Astrocyte of the hippocampus (primary cell): ENCODE results near the gene INHBB.

Experiments
- DNase-seq: peaks from one replicate; pipeline ENCODE4 v3.0.0; 2011; ENCODE audit warnings: low read depth, low spot score

The INHBB gene

DNA sequence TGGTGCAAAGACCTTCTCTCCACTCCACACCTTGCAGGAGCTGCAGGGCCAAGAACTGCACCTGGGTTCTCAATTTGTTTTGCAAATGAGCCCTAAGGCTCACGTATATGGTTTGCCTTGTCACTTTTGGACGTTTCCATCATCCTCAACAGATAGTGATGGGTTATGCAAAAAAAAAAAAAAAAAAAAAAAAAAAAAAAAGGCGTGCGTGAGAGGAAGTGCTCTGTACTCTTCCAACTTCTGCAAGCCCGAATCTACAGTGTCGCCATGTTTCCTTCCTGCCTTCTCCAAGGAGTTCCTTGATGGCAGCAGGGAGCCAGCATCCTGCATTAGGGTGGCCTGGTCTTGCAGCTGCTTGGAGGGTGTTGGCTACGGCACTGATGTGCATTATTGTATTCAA, 4.0 kb upstream of the INHBB start:
- DNase-seq: no peak

DNA sequence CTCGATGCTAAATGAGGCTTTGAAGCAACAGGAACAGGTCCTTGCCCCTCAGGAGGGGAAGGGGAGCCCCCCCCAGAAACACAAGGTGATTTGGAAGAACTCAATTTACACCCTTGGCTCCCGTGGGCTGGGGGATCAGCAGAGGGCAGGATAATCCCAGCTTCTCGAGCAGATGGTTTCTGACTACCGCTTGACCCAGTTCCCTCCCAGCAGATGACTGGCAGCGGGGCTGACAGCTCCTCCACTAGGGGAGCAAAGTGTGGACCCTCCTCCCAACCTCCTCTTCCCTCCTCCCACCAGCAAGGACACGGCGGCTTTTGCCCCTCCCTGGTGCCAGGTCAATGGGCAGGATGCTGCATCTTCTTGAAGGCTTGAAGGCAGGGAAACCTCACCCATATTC, 3.5 kb upstream of the INHBB start:
- DNase-seq: no peak

DNA sequence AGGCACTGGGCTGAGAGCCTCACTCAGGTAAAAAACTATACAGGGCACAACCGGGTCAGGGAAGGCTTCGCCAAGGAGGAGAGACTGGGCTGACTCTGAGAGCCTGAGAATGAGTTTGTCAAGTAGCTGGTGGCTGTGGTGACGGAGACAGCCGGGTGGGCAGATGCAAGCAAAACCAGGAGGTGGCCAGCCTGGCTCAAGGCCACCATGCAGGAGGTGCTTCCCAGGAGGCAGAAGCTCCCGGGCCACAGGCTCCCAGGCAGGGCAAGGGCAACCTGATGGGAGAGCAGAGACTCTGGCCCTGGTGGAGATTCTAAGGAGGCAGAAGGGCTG, 2.9 kb upstream of the INHBB start:
- DNase-seq: no peak

DNA sequence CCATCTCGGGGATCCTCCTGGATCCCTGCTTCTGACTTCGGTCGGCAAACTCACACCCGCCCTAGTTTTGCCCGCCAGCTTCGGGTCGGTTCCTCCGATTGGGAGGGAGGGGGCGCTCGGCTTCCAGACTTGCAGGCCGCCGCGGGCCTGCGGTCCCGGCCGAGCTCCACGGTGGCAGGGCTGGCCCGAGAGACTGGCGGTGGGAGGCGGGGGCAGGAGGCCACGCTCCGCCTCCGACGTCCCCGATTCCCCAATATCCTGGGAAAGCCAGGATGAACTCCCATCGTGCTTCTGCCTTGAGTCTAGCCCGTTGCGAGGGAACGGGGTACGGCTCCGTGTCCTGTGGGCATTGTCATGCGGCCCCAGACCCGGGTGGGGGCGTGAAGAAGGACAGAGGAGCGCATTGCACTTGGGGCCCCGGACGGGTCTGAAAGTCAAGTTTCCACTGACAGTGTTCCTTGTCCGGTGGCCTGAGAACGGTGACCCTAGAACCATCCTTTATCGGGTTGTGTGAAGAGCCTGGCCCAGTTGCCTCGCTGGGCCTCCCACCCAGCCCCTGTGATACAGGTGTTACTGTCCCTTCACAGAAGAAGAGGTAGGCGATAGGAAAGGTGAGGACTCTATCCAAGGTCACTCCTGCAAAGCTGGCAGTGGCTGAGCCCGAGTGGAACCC, 2.4 kb upstream of the INHBB start:
- DNase-seq: peak; percentile 93

DNA sequence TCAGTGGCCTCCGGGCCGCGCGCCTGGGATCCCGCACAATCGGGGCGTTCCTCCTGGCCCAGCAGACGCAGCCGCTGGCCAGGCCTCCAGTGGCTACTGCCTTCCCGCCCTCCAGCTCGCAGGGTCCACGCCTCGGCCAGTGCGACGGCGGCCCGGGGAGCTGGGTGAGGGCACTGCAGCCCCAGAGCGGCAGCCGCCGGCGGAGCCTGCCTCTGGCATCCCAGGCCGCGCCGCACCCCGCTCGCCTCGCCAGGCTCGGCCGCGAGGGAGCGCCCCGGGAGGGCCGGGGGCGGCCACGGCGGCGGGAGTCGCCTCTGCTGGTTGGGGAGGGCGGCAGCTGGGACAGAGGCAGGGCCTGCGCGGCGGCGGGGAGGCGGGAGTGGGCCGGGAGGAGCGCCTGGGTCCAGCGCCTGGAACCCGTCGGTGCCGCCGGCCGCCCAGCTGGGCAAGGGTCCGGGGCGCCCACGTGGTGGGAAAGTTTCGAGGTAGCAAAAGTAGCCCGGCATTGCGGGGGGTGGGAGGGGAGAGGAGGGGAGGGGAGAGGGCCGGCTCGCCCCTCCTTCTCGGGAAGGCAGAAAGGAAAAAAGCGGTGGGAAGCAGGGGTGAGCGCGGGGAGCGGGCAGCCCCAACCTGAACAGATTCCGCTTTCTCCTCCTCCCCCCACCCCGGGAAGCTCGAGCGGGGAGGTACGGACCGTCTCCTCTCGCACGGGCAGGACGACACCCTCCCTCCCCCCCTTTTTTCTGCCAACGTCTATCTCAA, 1.5 kb upstream of the INHBB start:
- peak; percentile 60 for DNase-seq

DNA sequence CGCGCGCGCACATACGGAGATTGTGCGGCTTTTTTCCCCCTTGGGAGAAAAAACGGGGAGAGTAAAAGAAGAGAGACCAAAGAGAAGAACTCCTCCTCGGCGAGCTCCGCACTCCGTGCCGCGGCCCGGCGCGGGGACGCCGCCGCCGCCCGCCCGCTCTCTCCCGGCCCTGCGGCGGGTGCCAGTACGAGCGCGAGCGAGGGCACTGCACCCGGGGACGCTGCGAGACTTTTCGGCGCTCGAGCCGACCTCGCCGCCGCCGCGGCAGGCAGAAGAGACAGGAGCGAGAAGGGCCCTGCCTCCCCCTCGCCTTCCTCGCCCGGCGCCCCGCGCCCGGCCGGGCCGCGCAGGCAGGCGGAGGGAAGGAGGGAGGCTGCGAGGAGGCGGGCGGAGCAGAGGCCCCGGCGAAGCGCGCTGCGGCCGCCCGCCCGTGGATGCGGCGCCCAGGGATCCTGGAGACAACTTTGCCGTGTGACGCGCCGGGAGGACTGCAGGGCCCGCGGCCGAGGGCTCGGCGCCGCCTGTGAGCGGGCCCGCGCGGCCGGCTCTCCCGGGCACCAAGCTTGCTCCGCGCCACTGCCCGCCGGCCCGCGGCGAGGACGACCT, 857 bp upstream of the INHBB start:
- DNase-seq: peak; percentile 65

DNA sequence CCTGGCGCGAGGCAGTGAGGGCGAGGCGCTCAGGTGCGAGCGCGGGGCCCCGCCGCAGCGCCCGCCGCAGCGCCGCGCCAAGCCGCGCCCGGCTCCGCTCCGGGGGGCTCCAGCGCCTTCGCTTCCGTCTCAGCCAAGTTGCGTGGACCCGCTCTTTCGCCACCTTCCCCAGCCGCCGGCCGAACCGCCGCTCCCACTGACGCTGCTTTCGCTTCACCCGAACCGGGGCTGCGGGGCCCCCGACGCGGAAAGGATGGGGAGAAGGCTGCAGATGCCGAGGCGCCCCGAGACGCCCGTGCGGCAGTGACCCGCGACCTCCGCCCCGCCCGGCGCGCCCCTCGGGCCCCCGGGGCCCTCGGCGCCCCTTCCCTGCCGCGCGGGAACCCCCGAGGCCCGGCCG, 328 bp upstream of the INHBB start:
- DNase-seq: peak; percentile 33

DNA sequence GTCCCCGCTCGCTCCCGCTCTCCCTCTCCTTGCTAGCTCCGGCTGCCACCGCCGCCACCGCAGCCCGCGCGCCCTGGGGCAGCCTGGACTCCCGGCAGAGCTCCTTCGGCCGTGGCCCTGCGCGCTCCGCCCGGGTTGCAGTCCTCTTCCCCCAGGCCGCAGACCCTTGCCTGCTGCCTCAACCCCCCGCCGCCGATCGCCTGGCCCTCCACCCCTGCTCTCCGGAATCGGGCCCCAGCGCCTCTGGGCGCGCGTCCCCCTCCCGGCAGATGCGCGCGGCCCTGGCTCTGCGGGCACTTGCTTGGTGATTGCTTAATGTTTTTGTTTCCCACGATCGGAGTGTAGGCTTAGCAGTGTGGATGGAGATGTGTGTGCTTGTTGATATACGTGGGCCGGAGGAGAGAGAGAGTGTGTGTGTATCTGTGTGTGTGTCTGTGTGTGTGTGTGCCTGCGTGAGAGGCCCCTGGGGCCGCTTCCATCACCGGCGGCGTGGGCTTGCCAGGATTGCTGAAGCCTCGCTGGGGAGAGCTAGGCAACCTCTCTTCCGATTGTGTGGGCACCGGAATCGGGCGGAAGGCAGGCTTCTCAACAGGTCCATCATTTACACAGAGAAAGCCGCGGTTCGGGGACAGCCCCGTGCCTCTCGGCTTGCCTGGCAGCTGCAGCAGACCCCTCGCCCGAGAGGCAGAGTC, 877 bp downstream of the INHBB start:
- DNase-seq: peak; percentile 48

DNA sequence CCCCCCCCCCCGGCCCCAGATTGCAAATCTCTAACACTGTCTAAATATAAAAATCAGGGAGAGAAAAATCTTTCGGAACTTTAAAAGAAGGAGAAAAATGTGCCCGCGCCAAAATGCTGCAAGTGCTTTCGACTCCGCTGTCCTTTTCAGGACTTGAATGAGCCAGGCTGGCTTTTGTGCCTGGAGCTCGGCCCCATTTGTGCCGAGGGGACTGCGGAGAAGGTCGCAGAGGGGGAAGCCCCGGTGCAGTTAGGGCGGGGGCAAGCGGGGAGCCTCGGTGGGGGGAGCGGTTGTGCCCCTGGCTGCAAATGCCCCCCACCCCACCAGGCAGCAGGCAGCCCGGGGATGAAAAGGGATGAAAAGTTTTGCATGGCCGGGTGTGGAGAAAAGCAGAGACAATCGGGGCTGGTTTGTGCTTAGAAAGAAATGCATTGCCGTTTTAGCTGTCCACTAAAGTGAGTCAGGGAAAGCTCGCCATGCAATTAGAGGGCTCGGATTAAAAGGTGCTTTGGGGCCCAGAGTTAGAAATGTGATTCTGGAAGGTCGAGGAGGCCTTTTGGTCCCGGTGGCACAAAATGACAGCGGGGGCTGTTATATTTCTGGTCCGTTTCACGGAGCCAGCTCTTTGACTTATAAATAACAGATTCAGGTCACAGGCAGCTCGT, 1.6 kb downstream of the INHBB start:
- peak; percentile 60 for DNase-seq

DNA sequence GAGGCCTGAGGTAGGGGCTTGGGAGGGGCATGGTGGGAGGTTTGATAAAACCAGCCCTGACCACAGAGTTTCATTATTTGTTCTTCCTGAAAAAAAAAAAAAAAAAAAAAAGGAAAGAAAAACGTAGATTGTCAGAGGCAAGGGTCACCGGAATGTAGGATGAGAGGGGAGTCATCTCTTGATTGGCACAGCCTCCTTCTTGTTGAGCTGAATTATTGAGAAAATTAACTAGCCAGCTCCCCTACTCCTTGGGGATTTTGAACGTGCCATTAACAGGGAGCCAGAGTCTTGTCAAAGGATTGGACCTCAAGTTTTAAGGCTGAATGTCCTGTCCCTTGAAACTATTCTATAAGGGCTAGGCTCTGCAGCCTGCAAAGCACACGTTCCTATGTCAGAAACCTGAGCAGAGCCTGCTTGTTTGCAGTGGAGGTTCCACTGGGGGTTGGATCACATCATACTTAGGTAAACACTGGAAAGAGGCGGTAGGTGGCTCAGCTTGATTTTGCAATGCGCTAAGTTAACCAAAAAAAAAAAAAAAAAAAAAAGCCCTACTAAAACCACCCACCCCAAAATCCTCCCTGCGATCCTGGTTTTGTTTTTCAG, 2.3 kb downstream of the INHBB start:
- DNase-seq: no peak

DNA sequence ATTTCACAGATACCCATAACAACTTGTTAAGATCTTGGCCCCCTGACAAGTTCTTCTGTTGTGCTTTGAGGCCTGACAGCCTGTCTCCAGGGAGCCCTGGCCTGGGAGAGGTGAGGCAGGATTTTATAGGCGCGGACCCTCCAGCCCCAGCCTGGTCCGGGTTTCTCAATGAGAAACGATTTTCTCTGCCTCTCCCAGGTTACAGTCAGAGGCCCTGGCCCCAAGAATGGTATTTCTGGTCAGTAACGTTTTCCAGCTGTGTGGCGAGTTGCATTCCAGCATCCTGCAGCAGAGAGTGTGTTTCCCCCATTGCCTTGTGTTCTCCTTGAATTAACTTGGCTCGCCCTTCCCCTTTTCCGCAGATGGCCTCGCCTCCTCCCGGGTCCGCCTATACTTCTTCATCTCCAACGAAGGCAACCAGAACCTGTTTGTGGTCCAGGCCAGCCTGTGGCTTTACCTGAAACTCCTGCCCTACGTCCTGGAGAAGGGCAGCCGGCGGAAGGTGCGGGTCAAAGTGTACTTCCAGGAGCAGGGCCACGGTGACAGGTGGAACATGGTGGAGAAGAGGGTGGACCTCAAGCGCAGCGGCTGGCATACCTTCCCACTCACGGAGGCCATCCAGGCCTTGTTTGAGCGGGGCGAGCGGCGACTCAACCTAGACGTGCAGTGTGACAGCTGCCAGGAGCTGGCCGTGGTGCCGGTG, 3.0 kb downstream of the INHBB start:
- no peak for DNase-seq

DNA sequence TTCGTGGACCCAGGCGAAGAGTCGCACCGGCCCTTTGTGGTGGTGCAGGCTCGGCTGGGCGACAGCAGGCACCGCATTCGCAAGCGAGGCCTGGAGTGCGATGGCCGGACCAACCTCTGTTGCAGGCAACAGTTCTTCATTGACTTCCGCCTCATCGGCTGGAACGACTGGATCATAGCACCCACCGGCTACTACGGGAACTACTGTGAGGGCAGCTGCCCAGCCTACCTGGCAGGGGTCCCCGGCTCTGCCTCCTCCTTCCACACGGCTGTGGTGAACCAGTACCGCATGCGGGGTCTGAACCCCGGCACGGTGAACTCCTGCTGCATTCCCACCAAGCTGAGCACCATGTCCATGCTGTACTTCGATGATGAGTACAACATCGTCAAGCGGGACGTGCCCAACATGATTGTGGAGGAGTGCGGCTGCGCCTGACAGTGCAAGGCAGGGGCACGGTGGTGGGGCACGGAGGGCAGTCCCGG, 3.5 kb downstream of the INHBB start:
- DNase-seq: no peak

DNA sequence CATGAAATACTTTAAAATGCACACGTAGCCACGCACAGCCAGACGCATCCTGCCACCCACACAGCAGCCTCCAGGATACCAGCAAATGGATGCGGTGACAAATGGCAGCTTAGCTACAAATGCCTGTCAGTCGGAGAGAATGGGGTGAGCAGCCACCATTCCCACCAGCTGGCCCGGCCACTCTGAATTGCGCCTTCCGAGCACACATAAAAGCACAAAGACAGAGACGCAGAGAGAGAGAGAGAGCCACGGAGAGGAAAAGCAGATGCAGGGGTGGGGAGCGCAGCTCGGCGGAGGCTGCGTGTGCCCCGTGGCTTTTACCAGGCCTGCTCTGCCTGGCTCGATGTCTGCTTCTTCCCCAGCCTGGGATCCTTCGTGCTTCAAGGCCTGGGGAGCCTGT, 4.1 kb downstream of the INHBB start:
- DNase-seq: no peak

DNA sequence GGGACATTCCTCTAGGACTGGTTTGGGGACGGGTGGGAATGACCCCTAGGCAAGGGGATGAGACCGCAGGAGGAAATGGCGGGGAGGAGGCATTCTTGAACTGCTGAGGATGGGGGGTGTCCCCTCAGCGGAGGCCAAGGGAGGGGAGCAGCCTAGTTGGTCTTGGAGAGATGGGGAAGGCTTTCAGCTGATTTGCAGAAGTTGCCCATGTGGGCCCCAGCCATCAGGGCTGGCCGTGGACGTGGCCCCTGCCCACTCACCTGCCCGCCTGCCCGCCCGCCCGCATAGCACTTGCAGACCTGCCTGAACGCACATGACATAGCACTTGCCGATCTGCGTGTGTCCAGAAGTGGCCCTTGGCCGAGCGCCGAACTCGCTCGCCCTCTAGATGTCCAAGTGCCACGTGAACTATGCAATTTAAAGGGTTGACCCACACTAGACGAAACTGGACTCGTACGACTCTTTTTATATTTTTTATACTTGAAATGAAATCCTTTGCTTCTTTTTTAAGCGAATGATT, 4.9 kb downstream of the INHBB start:
- DNase-seq: no peak

DNA sequence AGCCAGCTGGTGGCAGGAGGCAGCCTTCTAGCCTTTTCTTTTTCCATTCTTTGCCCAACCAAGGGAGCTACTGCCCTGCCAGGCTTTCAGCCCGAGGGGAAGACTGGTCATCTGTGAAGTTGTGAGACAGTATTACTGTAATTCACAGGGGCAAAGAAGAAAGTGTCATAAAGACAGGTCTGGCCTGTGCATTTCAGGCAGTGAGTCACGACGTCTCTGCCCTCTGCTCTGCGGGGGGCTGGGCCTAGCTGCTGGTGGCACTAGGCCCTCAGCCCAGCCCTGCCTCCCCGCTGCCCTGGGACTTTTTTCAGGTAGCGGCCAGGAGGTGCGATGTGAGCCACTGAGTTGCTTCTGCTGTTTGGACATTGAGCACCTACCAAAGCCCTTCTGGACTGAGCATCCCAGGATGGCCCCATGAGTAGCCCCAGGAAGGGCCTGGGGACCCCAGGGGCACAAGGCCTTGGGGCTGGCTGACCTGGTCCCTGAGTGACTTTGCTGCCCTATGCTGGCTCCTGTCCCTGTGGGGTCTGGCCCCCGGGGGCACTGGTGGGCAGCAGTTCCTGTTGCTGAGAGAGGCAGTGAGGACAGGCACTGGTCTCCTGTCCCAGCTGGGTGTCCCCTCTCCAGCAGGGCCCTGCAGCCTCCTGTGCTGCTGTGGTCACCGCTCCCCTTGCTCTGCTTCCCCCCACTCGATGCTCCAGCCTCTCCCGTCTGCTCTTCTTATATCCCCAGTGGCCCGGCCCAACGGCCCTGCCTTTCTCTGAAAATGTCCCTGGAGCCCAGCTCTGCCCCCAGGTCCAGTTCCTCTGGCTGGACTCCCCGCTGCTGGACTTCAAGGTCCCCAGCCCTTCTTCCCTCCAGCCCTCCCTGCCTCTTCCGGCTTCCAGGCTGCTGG, 7.0 kb downstream of the INHBB start:
- DNase-seq: no peak

DNA sequence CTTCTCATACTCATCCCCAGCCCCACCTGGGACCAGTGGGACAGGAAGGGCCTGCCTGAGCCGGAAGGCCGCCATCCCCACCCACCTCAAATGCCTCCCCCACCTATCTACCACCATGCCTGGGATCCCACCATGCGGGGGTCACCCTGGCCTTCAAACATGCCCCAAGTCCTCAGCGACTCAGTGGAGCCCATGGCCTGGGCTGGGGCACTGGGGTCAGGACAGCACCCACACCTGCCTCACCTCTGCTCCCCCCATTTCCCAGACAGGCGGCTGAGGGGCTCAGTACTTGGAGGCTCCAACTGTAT, 7.6 kb downstream of the INHBB start:
- DNase-seq: no peak

DNA sequence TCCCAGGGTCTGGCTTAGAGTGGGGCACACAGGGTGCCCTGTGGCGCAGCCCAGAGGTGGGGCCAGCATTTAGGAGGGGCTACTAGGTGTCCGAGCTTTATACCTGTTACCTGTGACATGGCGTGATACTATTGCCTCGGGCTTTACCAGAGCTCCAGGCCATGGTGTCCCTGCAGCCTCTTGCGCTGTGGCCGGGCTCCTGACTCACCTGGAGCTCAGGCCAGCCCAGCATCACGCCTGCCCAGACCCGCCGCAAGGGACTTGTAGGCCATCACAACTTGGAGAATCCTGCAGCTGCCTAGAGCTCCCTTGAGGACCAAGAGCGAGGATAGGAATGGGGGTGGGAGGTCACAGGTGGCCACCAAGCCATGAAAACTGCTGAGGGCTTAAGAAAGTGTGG, 8.0 kb downstream of the INHBB start:
- DNase-seq: no peak

DNA sequence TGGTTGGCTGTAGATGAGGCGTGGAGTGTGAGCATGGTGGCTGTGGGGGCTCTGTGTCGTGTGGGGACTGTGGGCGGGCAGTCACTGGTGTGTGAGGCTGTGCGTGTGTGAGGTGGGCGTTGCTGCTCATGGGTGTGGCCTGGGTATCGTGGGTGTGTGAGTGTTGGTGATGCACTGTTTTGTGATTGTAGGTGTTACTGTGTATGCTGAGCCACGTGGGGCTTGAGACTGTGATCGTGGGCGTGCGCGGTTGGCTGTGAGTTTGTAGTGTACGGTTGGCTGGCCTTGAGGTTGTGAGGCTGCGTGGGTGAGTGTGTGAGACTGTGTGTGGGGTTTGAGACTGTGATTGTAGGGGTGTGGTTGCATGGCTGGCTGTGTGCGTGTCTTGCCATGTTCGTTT, 8.5 kb downstream of the INHBB start:
- DNase-seq: no peak

DNA sequence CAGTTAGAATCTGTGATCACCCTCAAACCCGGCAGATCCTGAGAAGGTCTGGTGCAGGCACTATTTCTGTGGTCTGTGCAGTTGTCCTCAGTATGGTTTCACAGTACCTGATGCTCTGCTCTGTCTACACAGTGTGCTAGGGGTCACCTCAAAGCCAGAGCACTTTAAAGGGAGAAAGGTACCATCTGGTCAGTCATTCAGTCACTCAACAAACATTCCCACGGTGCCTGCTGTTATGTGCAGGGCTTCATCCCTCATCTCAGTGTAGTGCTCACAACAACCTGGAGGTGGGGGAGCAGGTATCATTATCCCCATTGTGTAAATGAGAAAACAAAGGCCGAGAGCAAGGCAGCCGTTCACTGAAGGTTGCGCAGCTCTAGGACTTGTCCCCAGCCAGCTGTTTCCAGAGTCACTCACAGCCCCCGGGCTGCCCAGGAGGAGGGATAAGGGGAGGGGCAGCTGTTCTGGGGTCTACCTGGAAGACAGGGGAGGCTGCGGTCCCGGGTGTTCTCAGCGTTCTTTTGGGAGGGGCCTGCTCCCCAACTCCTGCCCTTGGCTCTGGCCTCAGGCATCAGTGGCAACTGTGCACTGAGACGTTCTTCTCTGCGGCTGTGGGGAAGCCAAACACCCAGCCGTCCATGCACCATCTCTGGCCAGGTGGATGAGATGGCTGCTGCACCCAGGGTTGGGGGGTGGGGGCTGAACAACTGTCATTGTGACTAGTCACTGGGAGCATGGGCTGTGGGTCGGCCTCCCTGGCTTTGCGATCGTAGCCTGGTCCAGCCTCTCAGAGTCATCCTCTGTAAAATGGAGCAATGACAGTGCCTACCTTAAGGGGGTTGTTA, 9.2 kb downstream of the INHBB start:
- no peak for DNase-seq
